Neural progenitor cell (in vitro differentiated cells): ENCODE results near the gene ANKRD6. TPM values are rescaled to one million over a fixed set of nuclear protein-coding genes. Genes with fewer than 3 reads are reported as not detected.

ENCODE experiments used
- DNase-seq: peaks from one replicate; pipeline ENCODE4 v3.0.0-alpha.2; 2016; ENCODE audit warnings: low spot score
- H2AFZ ChIP-seq: fragments of 200-600 bp; sonication (generic); replicated peaks from 2 replicates; pipeline ENCODE4 v1.6.1; 2016; ENCODE audit warnings: antibody characterized with exemption
- H3F3A ChIP-seq: fragments of 200-600 bp; sonication (generic); 2 replicates; pipeline ENCODE4 v1.6.1; 2016; ENCODE audit warnings: antibody characterized with exemption, low read depth
- H3K27ac ChIP-seq: fragments of 200-600 bp; sonication (generic); 2 replicates; pipeline ENCODE4 v1.5.1; 2016; ENCODE audit warnings: mild to moderate bottlenecking
- H3K27me3 ChIP-seq: fragments of 200-600 bp; sonication (generic); 2 replicates; pipeline ENCODE4 v1.6.1; 2016; ENCODE audit warnings: mild to moderate bottlenecking, moderate library complexity
- H3K36me3 ChIP-seq: fragments of 200-600 bp; sonication (generic); 2 replicates; pipeline ENCODE4 v1.5.1; 2016
- H3K4me1 ChIP-seq: fragments of 200-600 bp; sonication (generic); 2 replicates; pipeline ENCODE4 v1.6.1; 2016; ENCODE audit warnings: mixed run types
- H3K4me2 ChIP-seq: fragments of 200-600 bp; sonication (generic); 2 replicates; pipeline ENCODE4 v1.6.1; 2016
- H3K4me3 ChIP-seq: fragments of 200-600 bp; sonication (generic); 2 replicates; pipeline ENCODE4 v1.5.1; 2016
- H3K79me2 ChIP-seq: fragments of 200-600 bp; sonication (generic); 2 replicates; pipeline ENCODE4 v1.6.1; 2016; ENCODE audit warnings: low read depth
- H3K9ac ChIP-seq: fragments of 200-600 bp; sonication (generic); 2 replicates; pipeline ENCODE4 v1.6.1; 2016
- H3K9me3 ChIP-seq: fragments of 200-600 bp; sonication (generic); 2 replicates; pipeline ENCODE4 v1.5.1; 2016; ENCODE audit warnings: low read depth
- H4K20me1 ChIP-seq: fragments of 200-600 bp; sonication (generic); 2 replicates; pipeline ENCODE4 v1.6.1; 2016; ENCODE audit warnings: low read depth
- H3K27ac Mint-ChIP-seq: 3 replicates; pipeline ENCODE4 v1.8.0; 2021; ENCODE audit warnings: mixed read lengths
- H3K27me3 Mint-ChIP-seq: 2 replicates; pipeline ENCODE4 v1.8.0; 2022; ENCODE audit warnings: low read depth, mild to moderate bottlenecking, inconsistent platforms, moderate library complexity, mixed read lengths; ENCODE audit not compliant: insufficient read depth
- H3K36me3 Mint-ChIP-seq: 3 replicates; pipeline ENCODE4 v1.8.0; 2021; ENCODE audit warnings: mixed read lengths
- H3K4me1 Mint-ChIP-seq: 3 replicates; pipeline ENCODE4 v1.8.0; 2021; ENCODE audit warnings: mixed read lengths
- H3K4me3 Mint-ChIP-seq: 3 replicates; pipeline ENCODE4 v1.8.0; 2021; ENCODE audit warnings: mild to moderate bottlenecking, moderate library complexity, mixed read lengths
- H3K9me3 Mint-ChIP-seq: 3 replicates; pipeline ENCODE4 v1.8.0; 2020; ENCODE audit warnings: mixed read lengths
- CTCF ChIP-seq: fragments of 200-600 bp; sonication (generic); IDR thresholded peaks from 2 replicates; pipeline ENCODE4 v1.5.1; 2017; ENCODE audit warnings: antibody characterized with exemption, mild to moderate bottlenecking
- EZH2 ChIP-seq: fragments of 200-600 bp; sonication (generic); IDR thresholded peaks from 2 replicates; pipeline ENCODE4 v1.6.1; 2017; ENCODE audit warnings: antibody characterized with exemption, mild to moderate bottlenecking, moderate library complexity
- EZH2phosphoT487 ChIP-seq: fragments of 200-600 bp; sonication (generic); IDR thresholded peaks from 2 replicates; pipeline ENCODE4 v1.6.1; 2017; ENCODE audit warnings: antibody characterized with exemption
- total RNA-seq: library from RNA; depleted of rRNA; stranded (reverse); fragments of >200 nt; gene quantifications from 2 replicates; pipeline ENCODE4 v1.2.3, GENCODE V29; 2015; ENCODE audit warnings: low replicate concordance

ANKRD6 gene
- total RNA-seq, 1 donor from 2014 or later, result 36.3 TPM

DNA sequence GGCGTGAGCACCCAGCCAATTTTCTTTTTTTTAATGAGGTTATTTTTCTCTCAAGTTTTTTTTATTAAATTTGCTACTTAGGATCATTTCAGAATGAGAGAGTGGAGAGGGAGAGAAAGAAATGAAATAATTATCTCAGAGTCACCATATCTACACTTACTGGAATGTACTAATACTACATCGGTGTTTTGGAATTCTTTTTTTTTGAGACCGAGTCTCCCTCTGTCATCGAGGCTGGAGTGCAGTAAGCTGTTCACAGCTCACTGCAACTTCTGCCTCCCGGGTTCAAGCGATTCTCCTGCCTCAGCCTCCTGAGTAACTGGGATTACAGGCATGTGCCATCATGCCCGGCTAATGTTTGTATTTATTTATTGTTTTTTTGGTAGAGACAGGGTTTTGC is 27.8 kb downstream of the ANKRD6 start:
- H3F3A ChIP-seq, result peaks cover 17% of the 10 kb centered on the region

DNA sequence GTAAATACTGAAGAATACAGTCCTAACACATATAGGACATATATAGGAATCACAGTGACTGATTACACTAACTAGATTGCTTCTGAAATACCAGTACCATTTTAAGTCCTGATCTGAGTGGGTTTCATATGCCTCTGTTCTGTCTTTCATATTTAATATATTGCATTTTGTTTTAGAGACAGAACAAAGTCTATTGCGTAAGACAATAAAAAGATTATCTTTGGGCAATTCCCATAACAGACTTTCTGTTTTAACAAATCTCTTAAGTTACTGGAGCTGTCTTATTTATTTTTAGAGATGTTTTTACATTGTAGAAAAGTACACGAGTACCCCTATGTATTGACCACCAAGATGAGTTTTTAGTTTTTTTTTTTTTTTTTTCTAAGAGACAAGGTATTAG is 29.6 kb downstream of the ANKRD6 start:
- Histone ChIP-seq H3K79me2 (no peaks in the 10 kb centered on the region), H4K20me1 (peaks cover 42% of the 10 kb centered on the region), H3K9ac (no peak overlapping the region), H3K4me3 (no peak overlapping the region), H3K36me3 (no peaks in the 10 kb centered on the region), H3K4me2 (no peak overlapping the region), H3F3A (peaks cover 17% of the 10 kb centered on the region), H3K27me3 (no peaks in the 10 kb centered on the region), H3K9me3 (no peaks in the 10 kb centered on the region), H3K27ac (no peak overlapping the region), H2AFZ (no peak overlapping the region), H3K4me1 (no peaks in the 10 kb centered on the region)
- no peaks in the 10 kb centered on the region for H3K36me3 Mint-ChIP-seq
- peaks cover 17% of the 10 kb centered on the region for H3K4me1 Mint-ChIP-seq
- DNase-seq, result no peak
- no peak overlapping the region for H3K4me3 Mint-ChIP-seq
- H3K27ac Mint-ChIP-seq, result no peak overlapping the region
- H3K9me3 Mint-ChIP-seq, result no peaks in the 10 kb centered on the region
- H3K27me3 Mint-ChIP-seq, result peaks cover 3% of the 10 kb centered on the region
- TF ChIP-seq EZH2phosphoT487 (no peak), EZH2 (no peak), CTCF (no peak)

More for the DNA sequence above, 27.8 kb downstream of the ANKRD6 start:
- DNase-seq, result no peak
- peaks cover 3% of the 10 kb centered on the region for H3K36me3 Mint-ChIP-seq
- no peak overlapping the region for H2AFZ ChIP-seq
- H3K9me3 ChIP-seq, result no peaks in the 10 kb centered on the region
- H3K9ac ChIP-seq, result no peak overlapping the region
- peaks cover 5% of the 10 kb centered on the region for H3K9me3 Mint-ChIP-seq
- no peak overlapping the region for H3K4me3 ChIP-seq
- H3K27ac Mint-ChIP-seq, result no peak overlapping the region
- no peak overlapping the region for H3K4me2 ChIP-seq
- H3K27ac ChIP-seq, result no peak overlapping the region
- H3K4me3 Mint-ChIP-seq, result no peak overlapping the region
- H4K20me1 ChIP-seq, result peaks cover 41% of the 10 kb centered on the region
- H3K79me2 ChIP-seq, result no peaks in the 10 kb centered on the region
- no peaks in the 10 kb centered on the region for H3K27me3 ChIP-seq
- H3K4me1 Mint-ChIP-seq, result peaks cover 13% of the 10 kb centered on the region
- H3K27me3 Mint-ChIP-seq, result peaks cover 3% of the 10 kb centered on the region
- H3K36me3 ChIP-seq, result no peaks in the 10 kb centered on the region
- no peak for TF ChIP-seq EZH2phosphoT487
- no peak for TF ChIP-seq CTCF
- no peak for TF ChIP-seq EZH2
- H3K4me1 ChIP-seq, result no peaks in the 10 kb centered on the region

GRCh38 chr6:89464295-89464694 is 31.3 kb downstream of the ANKRD6 start:
- no peaks in the 10 kb centered on the region for H3K27me3 ChIP-seq
- no peak overlapping the region for H3K9ac ChIP-seq
- H3K4me1 Mint-ChIP-seq, result peaks cover 32% of the 10 kb centered on the region
- no peak overlapping the region for H3K27ac Mint-ChIP-seq
- no peaks in the 10 kb centered on the region for H3K36me3 Mint-ChIP-seq
- H3K79me2 ChIP-seq, result no peaks in the 10 kb centered on the region
- no peaks in the 10 kb centered on the region for H3K36me3 ChIP-seq
- peaks cover 21% of the 10 kb centered on the region for H3F3A ChIP-seq
- no peaks in the 10 kb centered on the region for H3K9me3 ChIP-seq
- H3K27ac ChIP-seq, result no peak overlapping the region
- no peak overlapping the region for H3K4me3 ChIP-seq
- DNase-seq, result no peak
- H3K27me3 Mint-ChIP-seq, result no peaks in the 10 kb centered on the region
- H3K4me3 Mint-ChIP-seq, result no peak overlapping the region
- H3K9me3 Mint-ChIP-seq, result no peaks in the 10 kb centered on the region
- peaks cover 8% of the 10 kb centered on the region for H3K4me1 ChIP-seq
- H4K20me1 ChIP-seq, result peaks cover 40% of the 10 kb centered on the region
- no peak overlapping the region for H2AFZ ChIP-seq
- no peak overlapping the region for H3K4me2 ChIP-seq
- TF ChIP-seq EZH2phosphoT487 (no peak), CTCF (no peak), EZH2 (no peak)

- Mint-ChIP-seq H3K27ac (no peak overlapping the region), H3K27me3 (no peaks in the 10 kb centered on the region), H3K4me1 (peaks cover 45% of the 10 kb centered on the region), H3K4me3 (no peak overlapping the region), H3K36me3 (no peaks in the 10 kb centered on the region), H3K9me3 (no peaks in the 10 kb centered on the region)
- H3K4me1 ChIP-seq, result peaks cover 16% of the 10 kb centered on the region
- H3K36me3 ChIP-seq, result no peaks in the 10 kb centered on the region
- H3K9me3 ChIP-seq, result no peaks in the 10 kb centered on the region
- H3K27me3 ChIP-seq, result no peaks in the 10 kb centered on the region
- no peak overlapping the region for H3K27ac ChIP-seq
- H3F3A ChIP-seq, result peaks cover 11% of the 10 kb centered on the region
- no peak overlapping the region for H3K4me2 ChIP-seq
- no peak for TF ChIP-seq EZH2
- no peak for TF ChIP-seq EZH2phosphoT487
- H4K20me1 ChIP-seq, result peaks cover 36% of the 10 kb centered on the region
- no peak overlapping the region for H2AFZ ChIP-seq
- H3K79me2 ChIP-seq, result no peaks in the 10 kb centered on the region
- DNase-seq, result no peak
- no peak overlapping the region for H3K4me3 ChIP-seq
- H3K9ac ChIP-seq, result no peak overlapping the region
These were observed 34.5 kb downstream of the ANKRD6 start for GRCh38 chr6:89467437-89467836.
